LNCAP (cell line): Measurements from ENCODE around the gene IZUMO2.

ENCODE experiments used
- CTCF ChIP-seq: fragments of 450-650 bp; IDR thresholded peaks from 2 replicates; pipeline ENCODE4 v1.5.1; 2017; ENCODE audit warnings: mild to moderate bottlenecking

IZUMO2 gene

DNA sequence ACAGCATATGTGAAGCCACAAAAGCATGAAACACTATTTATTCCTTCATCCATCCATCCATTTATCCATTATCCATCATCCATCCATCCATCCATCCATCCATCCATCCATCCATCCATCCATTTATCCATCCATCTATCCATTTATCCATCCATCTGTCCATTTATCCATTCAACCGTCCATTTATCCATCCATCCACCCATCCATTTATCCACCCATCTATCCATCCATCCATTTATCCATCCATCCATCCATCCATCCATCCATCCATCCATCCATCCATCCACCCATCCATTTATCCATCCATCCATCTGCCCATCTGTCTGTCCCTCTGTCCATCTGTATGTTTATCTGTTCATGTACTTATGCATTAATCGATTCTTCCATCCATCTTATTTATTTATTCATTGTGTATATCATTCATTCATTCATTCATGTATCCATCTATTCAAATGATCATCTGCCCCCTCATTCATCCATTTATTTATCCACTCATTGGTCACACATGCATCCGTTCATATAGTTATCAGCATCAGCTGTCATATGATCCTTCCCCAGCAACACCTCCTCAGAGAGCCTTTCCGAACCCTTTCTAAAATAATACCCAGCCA lies 33.3 kb upstream of the IZUMO2 start:
- TF ChIP-seq CTCF: no peak

GRCh38 chr19:50195224-50195623 lies 32.1 kb upstream of the IZUMO2 start:
- no peak for TF ChIP-seq CTCF

GRCh38 chr19:50192463-50193211 lies 29.6 kb upstream of the IZUMO2 start:
- TF ChIP-seq CTCF: no peak

- TF ChIP-seq CTCF: no peak
Measured at GRCh38 chr19:50191216-50191615, 28.1 kb upstream of the IZUMO2 start.

GRCh38 chr19:50190439-50190891 lies 27.4 kb upstream of the IZUMO2 start:
- TF ChIP-seq CTCF: no peak

GRCh38 chr19:50189331-50189730 lies 26.2 kb upstream of the IZUMO2 start:
- no peak for TF ChIP-seq CTCF

GRCh38 chr19:50187937-50188336 lies 24.9 kb upstream of the IZUMO2 start:
- TF ChIP-seq CTCF: no peak
